Right lobe of liver (tissue), 6 donors: ENCODE data around the gene FEM1C. TPM values are rescaled to one million over a fixed set of nuclear protein-coding genes. Genes with fewer than 3 reads are reported as not detected.

Source experiments
- ATAC-seq, 4 donors: fragments of 200-7000 bp; cut with Tn5 transposase; one replicate each; pipeline ENCODE4 v1.9.1; 2020; ENCODE audit warnings: mild to moderate bottlenecking in 4 of 4, moderate library complexity in 4 of 4
- DNase-seq, 3 donors: peaks; one replicate each; pipeline ENCODE4 v3.0.0-alpha.2; 2020
- H3K27ac ChIP-seq, 3 donors: fragments of 200-600 bp; one replicate each; pipeline ENCODE4 v1.8.0; 2022
- H3K27me3 ChIP-seq, 2 donors: fragments of 200-600 bp; one replicate each; pipeline ENCODE4 v1.8.0; 2022
- H3K36me3 ChIP-seq, 4 donors: fragments of 200-600 bp; sonication (generic) in 1 of 4; one replicate each; pipeline versions ENCODE4 v1.5.1 to v1.8.0; 2017 to 2022; ENCODE audit warnings: control low read depth in 1 of 4
- H3K4me1 ChIP-seq, 4 donors: fragments of 200-600 bp; sonication (generic) in 1 of 4; one replicate each; pipeline versions ENCODE4 v1.5.1 to v1.8.0; 2017 to 2022; ENCODE audit warnings: control low read depth in 1 of 4
- H3K4me3 ChIP-seq, 3 donors: fragments of 200-600 bp; one replicate each; pipeline ENCODE4 v1.8.0; 2022
- H3K9me3 ChIP-seq, 4 donors: fragments of 200-600 bp; sonication (generic) in 1 of 4; one replicate each; pipeline versions ENCODE4 v1.5.1 to v1.8.0; 2017 to 2022; ENCODE audit warnings: control low read depth in 1 of 4
- POLR2A ChIP-seq: fragments of 450-650 bp; IDR thresholded peaks from one replicate; pipeline ENCODE4 v1.6.1; 2017; ENCODE audit warnings: antibody characterized with exemption, mild to moderate bottlenecking
- WGBS: methylation state at CpG from one replicate; pipeline ENCODE4 v1.1.6; 2018; ENCODE audit warnings: low coverage, low lambda C conversion rate; ENCODE audit not compliant: insufficient coverage; ENCODE audit errors: missing lambda C conversion rate; 5-methylcytosine and 5-hydroxymethylcytosine counted together
- intact Hi-C, 2 donors: fragments of 100-400 bp; cut with DNase I; formaldehyde crosslinking; loops; one replicate each; pipeline versions ENCODE4 v1.11.2 to v1.14.1; 2022
- total RNA-seq, 6 experiments: library from RNA; depleted of rRNA in 2 of 6; stranded (reverse); fragments of >200 nt in 2 of 6; fragmentation: NEBNext Ultra II Directional in 3 of 6; extraction: Animal tissue kit (Norgen Biotek cat#: 25700) in 3 of 6; gene quantifications; one replicate each; pipeline versions ENCODE4 v1.1.0 to v1.2.4, GENCODE V29; 2016 to 2023
- TF ChIP-seq, protein P1 (sequence below), 4 donors: fragments of 200-600 bp in 3 of 4; fragments of 450-650 bp in 1 of 4; IDR thresholded peaks; one replicate each; pipeline versions ENCODE4 v1.5.1 to v1.8.0; 2016 to 2022; ENCODE audit warnings: antibody characterized with exemption in 4 of 4, mild to moderate bottlenecking in 2 of 4
- donor health status: DM: no; HTN: yes; CAD: no.
- donor health status: DM: no; HTN: no; CAD: no.
- donor health status: DM: no; HTN: no; CAD: no.
- donor health status: DM: no; HTN: yes; CAD: no.
- donor health status: DM: no; HTN: yes; CAD: no.

Gene FEM1C
- total RNA-seq, 6 experiments from 2014 or later: 8.7 to 12.2 (median 11.0) TPM

DNA sequence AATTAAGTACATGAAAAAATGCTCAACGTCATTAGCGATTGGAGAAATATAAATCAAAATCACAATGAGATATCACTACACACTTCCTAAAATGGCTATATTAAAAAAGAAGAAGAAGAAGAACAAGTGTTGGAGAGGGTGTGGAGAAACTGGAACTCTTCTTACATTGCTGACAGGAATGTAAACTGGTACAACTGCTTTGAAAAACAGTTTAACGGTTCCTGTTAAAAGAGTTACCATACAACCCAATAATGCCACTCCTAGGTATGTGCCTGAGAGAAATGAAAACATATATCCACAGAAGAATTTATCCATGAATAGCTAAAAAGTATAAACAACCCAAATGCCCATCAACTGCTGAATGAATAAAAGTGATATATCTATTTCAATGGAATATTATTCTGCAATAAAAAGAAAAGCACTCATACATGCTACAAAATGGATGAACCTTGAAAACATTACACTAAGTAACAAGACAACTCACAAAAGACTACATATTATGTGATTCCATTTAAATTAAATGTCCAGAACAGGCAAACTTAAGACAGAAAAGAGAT, 9.0 kb downstream of the FEM1C start:
- 88% methylated on average over 3 of the region's 3 CpGs for WGBS
- Histone ChIP-seq H3K4me3 (no peak overlapping the region), H3K27me3 (no peaks in the 10 kb centered on the region), H3K27ac (no peak overlapping the region), H3K9me3 (no peaks in the 10 kb centered on the region), H3K4me1 (peaks cover 0 to 39% (median 8%) of the 10 kb centered on the region in 4 donors), H3K36me3 (no peaks in the 10 kb centered on the region)
- intact Hi-C loops: no loop called here
- TF ChIP-seq POLR2A: no peak
- TF ChIP-seq, protein P1, sequence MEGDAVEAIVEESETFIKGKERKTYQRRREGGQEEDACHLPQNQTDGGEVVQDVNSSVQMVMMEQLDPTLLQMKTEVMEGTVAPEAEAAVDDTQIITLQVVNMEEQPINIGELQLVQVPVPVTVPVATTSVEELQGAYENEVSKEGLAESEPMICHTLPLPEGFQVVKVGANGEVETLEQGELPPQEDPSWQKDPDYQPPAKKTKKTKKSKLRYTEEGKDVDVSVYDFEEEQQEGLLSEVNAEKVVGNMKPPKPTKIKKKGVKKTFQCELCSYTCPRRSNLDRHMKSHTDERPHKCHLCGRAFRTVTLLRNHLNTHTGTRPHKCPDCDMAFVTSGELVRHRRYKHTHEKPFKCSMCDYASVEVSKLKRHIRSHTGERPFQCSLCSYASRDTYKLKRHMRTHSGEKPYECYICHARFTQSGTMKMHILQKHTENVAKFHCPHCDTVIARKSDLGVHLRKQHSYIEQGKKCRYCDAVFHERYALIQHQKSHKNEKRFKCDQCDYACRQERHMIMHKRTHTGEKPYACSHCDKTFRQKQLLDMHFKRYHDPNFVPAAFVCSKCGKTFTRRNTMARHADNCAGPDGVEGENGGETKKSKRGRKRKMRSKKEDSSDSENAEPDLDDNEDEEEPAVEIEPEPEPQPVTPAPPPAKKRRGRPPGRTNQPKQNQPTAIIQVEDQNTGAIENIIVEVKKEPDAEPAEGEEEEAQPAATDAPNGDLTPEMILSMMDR (IDR thresholded peaks at IDR 0.05): no peak
- ATAC-seq (no peak), DNase-seq (no peak)

DNA sequence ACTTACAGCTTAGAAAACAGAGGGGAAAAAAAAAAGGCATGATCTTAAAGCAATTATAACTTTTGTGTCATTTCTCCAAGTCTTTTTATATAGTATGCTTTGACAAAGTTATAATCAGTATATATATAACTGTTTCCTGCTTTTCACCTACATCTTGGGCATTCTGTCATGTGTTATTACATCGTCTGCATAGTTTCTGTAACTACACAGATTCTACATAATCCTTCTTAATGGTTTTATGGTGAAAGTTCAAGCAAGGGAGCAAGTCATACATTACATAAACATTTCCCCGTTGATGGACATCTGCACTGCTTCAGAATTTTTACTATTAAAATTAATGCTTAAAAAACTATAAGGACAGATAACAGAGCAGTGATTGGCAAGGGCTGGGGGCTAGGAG, 12.1 kb downstream of the FEM1C start:
- DNase-seq (no peak), ATAC-seq (no peak)
- H3K27me3 ChIP-seq: no peaks in the 10 kb centered on the region
- H3K4me3 ChIP-seq: no peak overlapping the region
- 66% methylated on average over 2 of the region's 2 CpGs for WGBS
- H3K27ac ChIP-seq: no peak overlapping the region
- H3K9me3 ChIP-seq: no peaks in the 10 kb centered on the region
- H3K4me1 ChIP-seq: peaks cover 0 to 16% (median 7%) of the 10 kb centered on the region in 4 donors
- intact Hi-C loops: no loop called here
- no peaks in the 10 kb centered on the region for H3K36me3 ChIP-seq
- no peak for TF ChIP-seq POLR2A
- TF ChIP-seq, protein P1 (IDR thresholded peaks at IDR 0.05): no peak

DNA sequence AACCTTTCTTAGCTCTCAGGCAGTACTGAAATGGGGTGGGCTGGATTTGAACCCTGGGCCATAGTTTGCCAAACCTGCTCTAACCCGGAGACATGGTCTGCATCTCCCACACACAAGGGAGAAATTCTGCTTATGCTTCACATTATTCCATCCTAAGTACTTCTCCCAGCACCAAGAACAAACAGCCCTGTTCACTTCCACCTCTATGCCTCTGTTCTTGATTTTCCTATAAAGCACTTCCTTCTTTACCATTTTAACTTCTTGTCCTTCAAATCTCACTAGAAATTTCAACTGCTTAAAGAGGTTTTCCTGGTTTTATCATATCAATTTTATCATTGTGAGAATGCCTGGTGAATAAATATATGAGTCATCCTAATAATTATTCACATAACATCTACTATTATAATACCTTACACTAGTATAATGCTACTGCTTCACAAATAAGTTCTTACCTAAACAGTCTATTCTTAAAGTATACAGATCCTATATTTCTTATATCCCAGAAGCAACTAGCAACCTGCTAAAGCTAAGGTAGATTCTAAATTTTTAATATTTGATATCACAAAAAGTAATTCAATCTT, 12.7 kb downstream of the FEM1C start:
- ATAC-seq: peak in 1 of 4 donors; percentile 18
- H3K27me3 ChIP-seq: no peaks in the 10 kb centered on the region
- no peak overlapping the region for H3K4me3 ChIP-seq
- H3K9me3 ChIP-seq: no peaks in the 10 kb centered on the region
- TF ChIP-seq POLR2A: no peak
- TF ChIP-seq, protein P1 (IDR thresholded peaks at IDR 0.05): no peak
- peaks cover 0 to 9% (median 4%) of the 10 kb centered on the region in 4 donors for H3K4me1 ChIP-seq
- intact Hi-C loops: no loop called here
- 89% methylated on average over 1 of the region's 1 CpG for WGBS
- H3K36me3 ChIP-seq: no peaks in the 10 kb centered on the region
- no peak overlapping the region for H3K27ac ChIP-seq
- no peak for DNase-seq

DNA sequence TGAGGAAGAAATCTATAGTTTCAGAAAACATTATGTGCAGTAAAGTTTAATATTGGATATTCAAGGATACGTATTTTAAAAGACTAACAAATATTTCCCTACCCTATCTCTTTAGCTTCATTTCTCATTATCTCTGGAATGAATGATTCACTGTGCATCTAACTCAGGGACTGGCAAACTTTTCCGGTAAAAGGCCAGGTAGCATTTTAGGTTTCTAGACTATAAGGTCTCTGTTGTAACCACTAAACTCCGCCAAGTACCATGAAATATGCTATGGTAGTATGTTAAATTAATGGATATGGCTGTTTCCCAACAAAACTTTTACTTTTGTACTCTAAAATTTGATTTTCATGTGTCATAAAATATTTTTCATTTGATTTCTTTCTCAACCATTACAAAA, 13.2 kb downstream of the FEM1C start:
- Histone ChIP-seq H3K4me1 (peaks cover 0 to 7% (median 2%) of the 10 kb centered on the region in 4 donors), H3K4me3 (no peak overlapping the region), H3K27ac (no peak overlapping the region), H3K36me3 (no peaks in the 10 kb centered on the region), H3K9me3 (no peaks in the 10 kb centered on the region), H3K27me3 (no peaks in the 10 kb centered on the region)
- intact Hi-C loops: no loop called here
- no peak for ATAC-seq
- 100% methylated on average over 2 of the region's 3 CpGs for WGBS
- DNase-seq: no peak
- TF ChIP-seq, protein P1 (IDR thresholded peaks at IDR 0.05): no peak
- no peak for TF ChIP-seq POLR2A
